Adrenal gland (tissue), 12 donors: Measurements from ENCODE around the gene SLC35B4. TPM values are rescaled to one million over a fixed set of nuclear protein-coding genes. Genes with fewer than 3 reads are reported as not detected.

Source experiments
- DNase-seq, 7 donors: peaks; one replicate each; pipeline ENCODE4 v3.0.0-alpha.2; 2019 to 2020
- H3K27ac ChIP-seq, 5 donors: fragments of 200-600 bp; sonication (generic) in 4 of 5; 1 replicate in 3 of 5; 2 replicates in 2 of 5; pipeline versions ENCODE4 v1.5.1 to v1.8.0; 2016 to 2020; ENCODE audit warnings: mild to moderate bottlenecking in 1 of 5
- H3K27me3 ChIP-seq: fragments of 200-600 bp; 2 replicates; pipeline ENCODE4 v1.8.0; 2021
- H3K36me3 ChIP-seq, 2 donors: fragments of 200-600 bp; replicated peaks in 1 of 2; 1 replicate in 1 of 2; 2 replicates in 1 of 2; pipeline versions ENCODE4 v1.5.1 to v1.8.0; 2018 to 2022
- H3K4me1 ChIP-seq, 2 donors: fragments of 200-600 bp; replicated peaks in 1 of 2; 1 replicate in 1 of 2; 2 replicates in 1 of 2; pipeline versions ENCODE4 v1.5.1 to v1.8.0; 2018 to 2021
- H3K4me3 ChIP-seq, 4 donors: fragments of 200-600 bp; sonication (generic) in 3 of 4; one replicate each; pipeline ENCODE4 v1.5.1; 2016 to 2018
- H3K9me3 ChIP-seq, 3 donors: fragments of 200-600 bp; sonication (generic) in 1 of 3; replicated peaks in 1 of 3; 1 replicate in 2 of 3; 2 replicates in 1 of 3; pipeline versions ENCODE4 v1.5.1 to v1.8.0; 2016 to 2021
- POLR2A ChIP-seq, 2 donors: fragments of 450-650 bp; IDR thresholded peaks; one replicate each; pipeline ENCODE4 v1.6.1; 2017; ENCODE audit warnings: antibody characterized with exemption in 2 of 2, mild to moderate bottlenecking in 2 of 2, moderate library complexity in 1 of 2
- WGBS, 4 donors: extraction: QIAGEN DNeasy Blood & Tissue Kit in 2 of 4; methylation state at CpG; one replicate each; pipeline versions ENCODE4 v1.1.5 to v1.1.7; 2013 to 2017; 5-methylcytosine and 5-hydroxymethylcytosine counted together
- intact Hi-C, 2 donors: fragments of 100-400 bp; cut with DNase I; formaldehyde crosslinking; loops; one replicate each; pipeline versions ENCODE4 v1.14.1 to v1.15.0; 2022 to 2023
- polyA plus RNA-seq, 3 donors: library from polyadenylated mRNA; stranded (reverse); fragments of 200-250 nt in 2 of 3; fragments of 350-450 nt in 1 of 3; fragmentation: Illumina TruSeq in 1 of 3; extraction: RNeasy Lipid Tissue Mini Kit (QIAGEN cat#74804) in 1 of 3; gene quantifications; one replicate each; pipeline ENCODE4 v1.2.3, GENCODE V29; 2013 to 2014
- total RNA-seq, 9 donors: library from RNA; depleted of rRNA in 4 of 9; stranded (reverse); fragments of >200 nt in 4 of 9; fragments of 120-200 nt in 1 of 9; fragmentation: NEBNext Ultra II Directional in 1 of 9; extraction: Animal tissue kit (Norgen Biotek cat#: 25700) in 1 of 9; gene quantifications; one replicate each; pipeline versions ENCODE4 v1.1.0 to v1.2.4, GENCODE V29; 2013 to 2023
- TF ChIP-seq, protein P1 (sequence below), 6 experiments: fragments of 450-650 bp in 4 of 6; fragments of 200-600 bp in 2 of 6; sonication (generic) in 1 of 6; IDR thresholded peaks; 1 replicate in 5 of 6; 2 replicates in 1 of 6; pipeline versions ENCODE4 v1.5.1 to v1.8.0; 2016 to 2021; ENCODE audit warnings: antibody characterized with exemption in 6 of 6, mild to moderate bottlenecking in 2 of 6, moderate library complexity in 1 of 6
- donor health status: healthy with polysubstance abuse.
- donor health status: Bipolar disorder and iron deficiency.
- donor health status: DM: yes; HTN: yes; CAD: no.
- donor health status: DM: no; HTN: no; CAD: no.
- donor health status: DM: no; HTN: no; CAD: no.
- donor health status: DM: yes; HTN: yes; CAD: no.

SLC35B4 gene
- total and polyA plus RNA-seq, 12 donors = 6.9 to 34.9 (median 18.1) TPM

DNA sequence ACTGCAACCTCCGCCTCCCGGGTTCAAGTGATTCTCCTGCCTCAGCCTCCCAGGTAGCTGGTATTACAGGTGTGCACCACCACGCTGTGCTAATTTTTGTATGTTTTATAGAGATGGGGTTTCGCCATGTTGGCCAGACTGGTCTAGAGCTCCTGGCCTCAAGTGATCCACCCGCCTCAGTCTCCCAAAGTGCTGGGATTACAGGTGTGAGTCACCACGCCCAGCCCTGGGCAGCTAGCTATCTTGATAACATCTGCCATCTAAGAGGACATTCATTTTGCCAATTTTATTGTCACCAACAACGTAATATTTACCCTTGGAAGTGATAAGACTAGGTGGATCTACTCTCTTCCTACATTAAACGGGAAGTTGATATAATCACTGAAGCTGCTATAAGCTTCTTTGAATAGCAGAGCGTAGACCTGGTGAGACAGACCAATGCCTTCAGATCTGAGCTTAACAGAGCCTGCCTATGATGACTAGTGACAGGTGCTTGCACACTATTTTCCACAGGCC, 39.7 kb upstream of the SLC35B4 start:
- 78 to 89% (median 88%) methylated on average over 9 of the region's 9 CpGs for WGBS, 4 donors
- Histone ChIP-seq H3K4me1 (no peaks in the 10 kb centered on the region), H3K36me3 (no peaks in the 10 kb centered on the region), H3K4me3 (no peak overlapping the region), H3K27me3 (no peaks in the 10 kb centered on the region), H3K9me3 (no peaks in the 10 kb centered on the region), H3K27ac (no peak overlapping the region)
- TF ChIP-seq, protein P1, sequence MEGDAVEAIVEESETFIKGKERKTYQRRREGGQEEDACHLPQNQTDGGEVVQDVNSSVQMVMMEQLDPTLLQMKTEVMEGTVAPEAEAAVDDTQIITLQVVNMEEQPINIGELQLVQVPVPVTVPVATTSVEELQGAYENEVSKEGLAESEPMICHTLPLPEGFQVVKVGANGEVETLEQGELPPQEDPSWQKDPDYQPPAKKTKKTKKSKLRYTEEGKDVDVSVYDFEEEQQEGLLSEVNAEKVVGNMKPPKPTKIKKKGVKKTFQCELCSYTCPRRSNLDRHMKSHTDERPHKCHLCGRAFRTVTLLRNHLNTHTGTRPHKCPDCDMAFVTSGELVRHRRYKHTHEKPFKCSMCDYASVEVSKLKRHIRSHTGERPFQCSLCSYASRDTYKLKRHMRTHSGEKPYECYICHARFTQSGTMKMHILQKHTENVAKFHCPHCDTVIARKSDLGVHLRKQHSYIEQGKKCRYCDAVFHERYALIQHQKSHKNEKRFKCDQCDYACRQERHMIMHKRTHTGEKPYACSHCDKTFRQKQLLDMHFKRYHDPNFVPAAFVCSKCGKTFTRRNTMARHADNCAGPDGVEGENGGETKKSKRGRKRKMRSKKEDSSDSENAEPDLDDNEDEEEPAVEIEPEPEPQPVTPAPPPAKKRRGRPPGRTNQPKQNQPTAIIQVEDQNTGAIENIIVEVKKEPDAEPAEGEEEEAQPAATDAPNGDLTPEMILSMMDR (IDR thresholded peaks at IDR 0.05) = no peak
- TF ChIP-seq POLR2A (IDR thresholded peaks at IDR 0.05) = no peak
- intact Hi-C loops = no loop called here
- no peak for DNase-seq

DNA sequence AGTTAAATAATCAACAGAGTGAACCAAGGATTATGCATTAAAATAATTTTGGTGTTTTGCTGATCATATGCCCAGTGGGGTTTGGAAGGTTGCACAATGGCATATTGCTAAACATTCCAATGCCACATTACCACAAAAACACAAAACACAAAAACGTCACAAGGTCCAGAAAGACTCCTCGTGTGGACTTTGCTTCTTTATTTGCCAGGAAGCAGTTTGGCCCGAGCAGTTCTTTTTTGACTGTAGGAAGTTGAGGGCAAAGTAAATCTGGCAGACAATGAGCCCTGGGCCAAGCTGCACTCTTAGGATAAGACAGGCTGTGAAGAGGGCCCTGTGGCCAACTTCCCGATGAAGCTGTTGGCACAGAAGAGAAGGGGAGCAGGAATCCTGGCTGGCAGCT, 39.2 kb upstream of the SLC35B4 start:
- intact Hi-C loops = no loop called here
- Histone ChIP-seq H3K4me1 (no peaks in the 10 kb centered on the region), H3K27ac (no peak overlapping the region), H3K9me3 (no peaks in the 10 kb centered on the region), H3K4me3 (no peak overlapping the region), H3K27me3 (no peaks in the 10 kb centered on the region), H3K36me3 (no peaks in the 10 kb centered on the region)
- 36 to 44% (median 42%) methylated on average over 4 of the region's 4 CpGs for WGBS, 4 donors
- peak in 4 of 7 donors; percentile 13 to 36 (median 18) for DNase-seq
- TF ChIP-seq, protein P1 (IDR thresholded peaks at IDR 0.05) = no peak
- TF ChIP-seq POLR2A (IDR thresholded peaks at IDR 0.05) = no peak

DNA sequence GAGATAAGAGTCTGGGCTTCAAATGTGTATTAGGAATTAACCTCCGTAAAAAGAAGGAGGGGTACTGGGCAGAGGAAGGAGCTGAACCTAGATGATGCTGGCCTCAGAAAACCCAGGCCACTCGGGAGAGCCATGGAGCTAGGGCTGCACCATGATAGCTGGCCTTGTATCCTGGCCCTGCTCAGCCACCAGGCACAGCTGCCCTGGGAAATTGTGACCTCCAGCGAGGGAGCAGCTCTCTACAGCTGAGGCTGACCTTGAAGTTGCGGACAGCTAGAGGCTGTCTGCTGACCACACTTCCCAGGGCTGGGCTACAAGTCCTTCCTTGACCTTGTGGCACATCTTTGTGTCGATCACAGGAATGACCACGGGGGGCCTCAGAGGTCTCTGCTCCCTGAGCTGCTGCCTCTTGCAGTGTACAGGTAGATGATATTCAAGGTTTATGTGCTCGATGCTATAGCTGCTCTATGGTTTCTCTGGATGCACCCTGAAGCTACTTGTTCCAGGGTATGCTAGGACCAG, 38.3 kb upstream of the SLC35B4 start:
- Histone ChIP-seq H3K9me3 (no peaks in the 10 kb centered on the region), H3K4me1 (no peaks in the 10 kb centered on the region), H3K36me3 (no peaks in the 10 kb centered on the region), H3K27me3 (no peaks in the 10 kb centered on the region), H3K4me3 (no peak overlapping the region), H3K27ac (no peak overlapping the region)
- intact Hi-C loops = no loop called here
- 42 to 61% (median 47%) methylated on average over 6 to 7 of the region's 7 CpGs for WGBS, 4 donors
- no peak for TF ChIP-seq POLR2A (IDR thresholded peaks at IDR 0.05)
- TF ChIP-seq, protein P1 (IDR thresholded peaks at IDR 0.05) = no peak
- DNase-seq = peak in 2 of 7 donors; percentile 5 to 34

DNA sequence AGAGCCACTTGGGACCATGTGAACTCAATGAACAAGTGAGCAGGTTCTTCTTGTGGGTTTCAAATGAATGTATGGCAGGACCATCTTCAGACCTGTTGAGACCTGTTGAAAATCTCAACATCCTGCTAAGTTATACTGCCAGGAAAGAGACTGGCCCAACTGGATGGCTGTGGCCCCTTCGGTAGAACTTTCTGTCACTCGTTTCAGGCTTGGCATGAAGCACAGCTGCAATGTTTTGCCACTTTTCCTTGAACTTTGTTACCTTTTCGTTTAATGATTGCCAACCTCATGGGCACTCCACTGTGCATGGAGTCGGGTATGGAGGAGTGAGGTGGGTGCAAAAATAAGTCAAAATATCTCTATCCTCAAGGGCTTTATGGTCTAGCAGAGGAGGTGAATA, 36.7 kb upstream of the SLC35B4 start:
- Histone ChIP-seq H3K4me1 (no peaks in the 10 kb centered on the region), H3K27me3 (no peaks in the 10 kb centered on the region), H3K27ac (no peak overlapping the region), H3K4me3 (no peak overlapping the region), H3K9me3 (no peaks in the 10 kb centered on the region), H3K36me3 (no peaks in the 10 kb centered on the region)
- WGBS, 4 donors = 71 to 85% (median 76%) methylated on average over 4 of the region's 4 CpGs
- intact Hi-C loops = no loop called here
- DNase-seq = no peak
- no peak for TF ChIP-seq POLR2A (IDR thresholded peaks at IDR 0.05)
- TF ChIP-seq, protein P1 (IDR thresholded peaks at IDR 0.05) = no peak
